HepG2 (cell line): ENCODE results near the gene USE1.

Experiments used
- SSRP1 ChIP-seq: IDR thresholded peaks from 2 replicates; pipeline ENCODE4 v1.6.1; 2016; ENCODE audit warnings: control low read depth
- TF ChIP-seq, protein P1 (sequence below): sonication (generic); formaldehyde crosslinking; IDR thresholded peaks from 2 replicates; pipeline ENCODE4 v1.5.0; 2020; ENCODE audit warnings: mild to moderate bottlenecking, missing genetic modification reagents, moderate library complexity
- TF ChIP-seq, protein P2 (sequence below): sonication (generic); formaldehyde crosslinking; IDR thresholded peaks from 2 replicates; pipeline ENCODE4 v1.4.0; 2020; ENCODE audit warnings: mild to moderate bottlenecking, missing genetic modification reagents

DNA sequence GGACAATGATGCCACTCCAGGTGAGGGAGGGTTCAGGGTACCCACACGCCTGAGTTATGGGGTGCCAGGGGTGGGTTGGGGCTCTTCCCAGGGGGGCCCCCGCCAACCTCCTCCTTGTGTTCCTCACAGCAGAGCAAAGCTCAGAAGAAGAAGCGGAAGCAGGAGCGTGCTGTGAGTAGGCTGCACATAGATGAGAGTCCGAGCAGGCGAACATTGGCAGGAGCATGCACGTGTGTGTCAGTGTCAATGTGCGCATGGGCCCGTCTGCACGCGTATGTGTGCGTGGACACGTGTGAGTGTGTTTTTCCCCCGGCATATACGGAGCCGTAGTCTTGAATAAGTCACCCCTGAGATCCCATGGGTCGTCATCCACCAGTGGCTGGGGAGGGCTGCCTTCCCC lies 12.4 kb upstream of the USE1 start:
- TF ChIP-seq, protein P1, sequence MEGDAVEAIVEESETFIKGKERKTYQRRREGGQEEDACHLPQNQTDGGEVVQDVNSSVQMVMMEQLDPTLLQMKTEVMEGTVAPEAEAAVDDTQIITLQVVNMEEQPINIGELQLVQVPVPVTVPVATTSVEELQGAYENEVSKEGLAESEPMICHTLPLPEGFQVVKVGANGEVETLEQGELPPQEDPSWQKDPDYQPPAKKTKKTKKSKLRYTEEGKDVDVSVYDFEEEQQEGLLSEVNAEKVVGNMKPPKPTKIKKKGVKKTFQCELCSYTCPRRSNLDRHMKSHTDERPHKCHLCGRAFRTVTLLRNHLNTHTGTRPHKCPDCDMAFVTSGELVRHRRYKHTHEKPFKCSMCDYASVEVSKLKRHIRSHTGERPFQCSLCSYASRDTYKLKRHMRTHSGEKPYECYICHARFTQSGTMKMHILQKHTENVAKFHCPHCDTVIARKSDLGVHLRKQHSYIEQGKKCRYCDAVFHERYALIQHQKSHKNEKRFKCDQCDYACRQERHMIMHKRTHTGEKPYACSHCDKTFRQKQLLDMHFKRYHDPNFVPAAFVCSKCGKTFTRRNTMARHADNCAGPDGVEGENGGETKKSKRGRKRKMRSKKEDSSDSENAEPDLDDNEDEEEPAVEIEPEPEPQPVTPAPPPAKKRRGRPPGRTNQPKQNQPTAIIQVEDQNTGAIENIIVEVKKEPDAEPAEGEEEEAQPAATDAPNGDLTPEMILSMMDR (CRISPR knock-in tag) = no peak
- no peak for TF ChIP-seq SSRP1
- TF ChIP-seq, protein P2, sequence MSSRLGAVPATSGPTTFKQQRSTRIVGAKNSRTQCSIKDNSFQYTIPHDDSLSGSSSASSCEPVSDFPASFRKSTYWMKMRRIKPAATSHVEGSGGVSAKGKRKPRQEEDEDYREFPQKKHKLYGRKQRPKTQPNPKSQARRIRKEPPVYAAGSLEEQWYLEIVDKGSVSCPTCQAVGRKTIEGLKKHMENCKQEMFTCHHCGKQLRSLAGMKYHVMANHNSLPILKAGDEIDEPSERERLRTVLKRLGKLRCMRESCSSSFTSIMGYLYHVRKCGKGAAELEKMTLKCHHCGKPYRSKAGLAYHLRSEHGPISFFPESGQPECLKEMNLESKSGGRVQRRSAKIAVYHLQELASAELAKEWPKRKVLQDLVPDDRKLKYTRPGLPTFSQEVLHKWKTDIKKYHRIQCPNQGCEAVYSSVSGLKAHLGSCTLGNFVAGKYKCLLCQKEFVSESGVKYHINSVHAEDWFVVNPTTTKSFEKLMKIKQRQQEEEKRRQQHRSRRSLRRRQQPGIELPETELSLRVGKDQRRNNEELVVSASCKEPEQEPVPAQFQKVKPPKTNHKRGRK = no peak
